RPMI7951 (cell line): ENCODE results near the gene AFF2. TPM values are rescaled to one million over a fixed set of nuclear protein-coding genes. Genes with fewer than 3 reads are reported as not detected.
"Not testable (repeated sequence)": the region's sequence is repeated elsewhere in the genome, so short reads cannot be mapped to it uniquely, and the experiment has no call there.

ENCODE experiments used
- DNase-seq: peaks from one replicate; pipeline ENCODE4 v3.0.0-alpha.2; 2012; ENCODE audit warnings: low read depth
- total RNA-seq: library from RNA; depleted of rRNA; stranded (reverse); fragments of >200 nt; shearing (Covaris generic); gene quantifications from 2 replicates; pipeline ENCODE4 v1.2.3, GENCODE V29; 2014

Gene AFF2
- total RNA-seq, 1 experiment from 2014 or later: 1.7 TPM

GRCh38 chrX:148854306-148854705, 353.9 kb downstream of the AFF2 start:
- peak; percentile 90 for DNase-seq

- DNase-seq: no peak
Observed at GRCh38 chrX:148856505-148856904, 356.1 kb downstream of the AFF2 start.

GRCh38 chrX:148865277-148866210, 365.1 kb downstream of the AFF2 start:
- no peak for DNase-seq

- no peak for DNase-seq
Observed at GRCh38 chrX:148867596-148867995, 367.2 kb downstream of the AFF2 start.

- DNase-seq: peak; percentile 89
Observed at GRCh38 chrX:148871422-148872160, 371.2 kb downstream of the AFF2 start.

- DNase-seq: no peak
Observed at GRCh38 chrX:148872161-148872535, 371.7 kb downstream of the AFF2 start.

- no peak for DNase-seq
Observed at GRCh38 chrX:148872881-148873280, 372.5 kb downstream of the AFF2 start.

- DNase-seq: peak; percentile 76
Observed at GRCh38 chrX:148874636-148875246, 374.3 kb downstream of the AFF2 start.

- peak; percentile 81 for DNase-seq
Observed at GRCh38 chrX:148878371-148878770, 378.0 kb downstream of the AFF2 start.

- no peak for DNase-seq
Observed at GRCh38 chrX:148885203-148885602, 384.8 kb downstream of the AFF2 start.

- DNase-seq: no peak
Observed at GRCh38 chrX:148893395-148893794, 393.0 kb downstream of the AFF2 start.

- no peak for DNase-seq
Observed at GRCh38 chrX:148902581-148902980, 402.2 kb downstream of the AFF2 start.

- DNase-seq: no peak
Observed at GRCh38 chrX:148903176-148903575, 402.8 kb downstream of the AFF2 start.

- no peak for DNase-seq
Observed at GRCh38 chrX:148904421-148905111, 404.1 kb downstream of the AFF2 start.

GRCh38 chrX:148905400-148905799, 405.0 kb downstream of the AFF2 start:
- no peak for DNase-seq

- not testable (repeated sequence) for DNase-seq
Observed at GRCh38 chrX:148906628-148907027, 406.2 kb downstream of the AFF2 start.

- no peak for DNase-seq
Observed at GRCh38 chrX:148909758-148910157, 409.3 kb downstream of the AFF2 start.

GRCh38 chrX:148913971-148914370, 413.6 kb downstream of the AFF2 start:
- peak; percentile 9 for DNase-seq

GRCh38 chrX:148914783-148915182, 414.4 kb downstream of the AFF2 start:
- peak; percentile 60 for DNase-seq

- DNase-seq: no peak
Observed at GRCh38 chrX:148915474-148915873, 415.1 kb downstream of the AFF2 start.

GRCh38 chrX:148917441-148917840, 417.0 kb downstream of the AFF2 start:
- no peak for DNase-seq

- DNase-seq: no peak
Observed at GRCh38 chrX:148923631-148924030, 423.2 kb downstream of the AFF2 start.
